GM10248 (cell line): ENCODE data around the gene CRYBA2.
A peak's percentile ranks its signal among the peaks of the same experiment; 100 is the strongest.

ENCODE experiments used
- CTCF ChIA-PET: fragments of 300-600 bp; sonication (Branson Sonifier 250); formaldehyde crosslinking; extraction: SDS; loops from one replicate; lab custom pipeline; 2021; ENCODE audit warnings: antibody characterized with exemption; lab: Yijun Ruan, JAX
- POLR2A ChIA-PET: fragments of 350-650 bp; sonication (Branson Sonifier 250); formaldehyde crosslinking; extraction: SDS; loops from one replicate; lab custom pipeline; 2020; ENCODE audit warnings: antibody characterized with exemption; lab: Yijun Ruan, JAX
- DNase-seq: peaks from one replicate; pipeline ENCODE4 v3.0.0; 2012; ENCODE audit errors: extremely low spot score
- TF ChIP-seq, protein P1 (sequence below): IDR thresholded peaks from 2 replicates; pipeline ENCODE4 v1.5.1; 2012; ENCODE audit warnings: mild to moderate bottlenecking, low read depth; ENCODE audit errors: extremely low read depth, missing control alignments, control extremely low read depth

Gene CRYBA2

DNA sequence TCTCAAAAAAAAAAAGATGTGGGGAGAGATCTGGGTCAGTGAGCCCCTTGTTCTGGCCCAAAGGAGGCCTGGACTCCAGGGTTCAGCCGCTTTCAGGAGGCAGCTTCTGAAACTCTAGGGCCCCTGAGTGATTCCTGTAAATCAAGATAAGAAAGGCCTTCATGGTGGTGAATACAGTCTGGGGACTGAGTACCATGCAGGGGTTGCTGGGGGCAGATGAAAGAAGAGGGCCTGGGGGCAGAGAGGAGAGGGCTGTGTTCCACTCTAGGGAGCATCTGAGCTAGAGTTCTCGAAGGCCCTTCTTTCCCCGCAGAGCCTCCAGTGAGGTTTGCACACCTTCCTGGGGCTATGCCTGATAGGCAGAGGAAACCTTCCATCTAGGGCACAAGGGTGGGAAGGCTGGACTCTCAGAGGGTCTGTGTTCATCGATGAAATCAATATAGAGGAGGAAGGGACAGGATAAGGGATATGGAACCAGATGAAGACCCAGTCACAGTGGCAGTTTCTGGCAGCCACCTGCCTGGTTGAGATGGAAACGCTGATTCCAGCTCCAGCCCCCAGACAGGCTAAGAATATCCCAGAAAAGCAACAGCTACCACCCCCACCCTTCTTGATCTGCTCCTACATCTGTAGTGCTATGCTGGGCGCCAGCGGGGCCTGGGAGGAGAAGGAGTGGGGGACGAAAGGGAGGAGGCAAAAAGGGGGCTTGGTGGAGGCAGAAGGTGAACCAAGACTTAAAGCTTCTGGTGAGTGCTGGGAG lies 38.5 kb downstream of the CRYBA2 start:
- no peak for DNase-seq
- TF ChIP-seq, protein P1, sequence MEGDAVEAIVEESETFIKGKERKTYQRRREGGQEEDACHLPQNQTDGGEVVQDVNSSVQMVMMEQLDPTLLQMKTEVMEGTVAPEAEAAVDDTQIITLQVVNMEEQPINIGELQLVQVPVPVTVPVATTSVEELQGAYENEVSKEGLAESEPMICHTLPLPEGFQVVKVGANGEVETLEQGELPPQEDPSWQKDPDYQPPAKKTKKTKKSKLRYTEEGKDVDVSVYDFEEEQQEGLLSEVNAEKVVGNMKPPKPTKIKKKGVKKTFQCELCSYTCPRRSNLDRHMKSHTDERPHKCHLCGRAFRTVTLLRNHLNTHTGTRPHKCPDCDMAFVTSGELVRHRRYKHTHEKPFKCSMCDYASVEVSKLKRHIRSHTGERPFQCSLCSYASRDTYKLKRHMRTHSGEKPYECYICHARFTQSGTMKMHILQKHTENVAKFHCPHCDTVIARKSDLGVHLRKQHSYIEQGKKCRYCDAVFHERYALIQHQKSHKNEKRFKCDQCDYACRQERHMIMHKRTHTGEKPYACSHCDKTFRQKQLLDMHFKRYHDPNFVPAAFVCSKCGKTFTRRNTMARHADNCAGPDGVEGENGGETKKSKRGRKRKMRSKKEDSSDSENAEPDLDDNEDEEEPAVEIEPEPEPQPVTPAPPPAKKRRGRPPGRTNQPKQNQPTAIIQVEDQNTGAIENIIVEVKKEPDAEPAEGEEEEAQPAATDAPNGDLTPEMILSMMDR, result no peak
- POLR2A ChIA-PET, result no interaction called here
- CTCF ChIA-PET, result interaction anchor here (1.5 to 15.3 kb wide), 2 partner anchors 25 to 57 kb away, joined by 3 to 92 read pairs; no protein-coding TSS in a partner anchor

GRCh38 chr2:218953366-218953954 lies 39.8 kb downstream of the CRYBA2 start:
- POLR2A ChIA-PET, result interaction anchor here (0.6 to 0.7 kb wide), 2 partner anchors 13 to 997 kb away, joined by 9 to 10 read pairs; no protein-coding TSS in a partner anchor
- CTCF ChIA-PET, result interaction anchor here (0.8 to 15.3 kb wide), 9 partner anchors 12 to 341 kb away, joined by 3 to 92 read pairs (median 5); no protein-coding TSS in a partner anchor
- DNase-seq, result no peak
- TF ChIP-seq, protein P1, result peak; percentile 5

- CTCF ChIA-PET, result interaction anchor here (1.3 to 15.3 kb wide), 6 partner anchors 12 to 167 kb away, joined by 3 to 92 read pairs (median 8); no protein-coding TSS in a partner anchor
- POLR2A ChIA-PET, result no interaction called here
- TF ChIP-seq, protein P1, result no peak
- DNase-seq, result no peak
Observed at GRCh38 chr2:218952160-218952559, 41.1 kb downstream of the CRYBA2 start.

GRCh38 chr2:218946621-218947020 lies 46.6 kb downstream of the CRYBA2 start:
- TF ChIP-seq, protein P1, result no peak
- ChIA-PET CTCF (interaction anchor here (1.4 to 1.8 kb wide), 2 partner anchors 22 to 34 kb away, joined by 3 to 5 read pairs; no protein-coding TSS in a partner anchor), POLR2A (no interaction called here)
- DNase-seq, result no peak

- ChIA-PET POLR2A (no interaction called here), CTCF (interaction anchor here (1.0 kb wide), 1 partner anchor 30 kb away, joined by 3 read pairs; no protein-coding TSS in a partner anchor)
- DNase-seq, result no peak
- TF ChIP-seq, protein P1, result no peak
Observed at GRCh38 chr2:218944759-218945404, 48.3 kb downstream of the CRYBA2 start.
